Measurements from ENCODE around the gene PNPLA5.

DNA sequence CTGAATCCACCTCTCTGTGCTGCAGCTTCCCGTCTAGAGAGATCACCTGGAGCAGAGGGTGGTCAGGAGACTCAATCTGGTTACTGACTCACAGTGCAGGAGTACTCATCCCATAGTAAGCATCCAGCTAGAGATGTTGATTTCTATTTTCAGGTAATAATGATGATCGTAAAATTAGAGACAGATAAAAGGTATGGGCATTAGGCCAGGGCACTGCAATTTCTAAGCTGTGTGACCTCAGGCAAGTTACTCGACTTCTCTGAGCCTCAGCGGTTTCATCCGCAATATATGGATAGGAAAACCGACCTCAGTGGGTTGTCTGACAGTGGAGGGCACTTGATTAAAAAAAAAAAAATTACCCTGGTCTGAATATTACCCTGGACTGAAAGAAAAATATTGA, 49.6 kb upstream of the PNPLA5 start:
- TF ChIP-seq, protein P1, sequence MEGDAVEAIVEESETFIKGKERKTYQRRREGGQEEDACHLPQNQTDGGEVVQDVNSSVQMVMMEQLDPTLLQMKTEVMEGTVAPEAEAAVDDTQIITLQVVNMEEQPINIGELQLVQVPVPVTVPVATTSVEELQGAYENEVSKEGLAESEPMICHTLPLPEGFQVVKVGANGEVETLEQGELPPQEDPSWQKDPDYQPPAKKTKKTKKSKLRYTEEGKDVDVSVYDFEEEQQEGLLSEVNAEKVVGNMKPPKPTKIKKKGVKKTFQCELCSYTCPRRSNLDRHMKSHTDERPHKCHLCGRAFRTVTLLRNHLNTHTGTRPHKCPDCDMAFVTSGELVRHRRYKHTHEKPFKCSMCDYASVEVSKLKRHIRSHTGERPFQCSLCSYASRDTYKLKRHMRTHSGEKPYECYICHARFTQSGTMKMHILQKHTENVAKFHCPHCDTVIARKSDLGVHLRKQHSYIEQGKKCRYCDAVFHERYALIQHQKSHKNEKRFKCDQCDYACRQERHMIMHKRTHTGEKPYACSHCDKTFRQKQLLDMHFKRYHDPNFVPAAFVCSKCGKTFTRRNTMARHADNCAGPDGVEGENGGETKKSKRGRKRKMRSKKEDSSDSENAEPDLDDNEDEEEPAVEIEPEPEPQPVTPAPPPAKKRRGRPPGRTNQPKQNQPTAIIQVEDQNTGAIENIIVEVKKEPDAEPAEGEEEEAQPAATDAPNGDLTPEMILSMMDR (IDR thresholded peaks at IDR 0.05; ENCODE audit: borderline replicate concordance, extremely low read depth, low read length, poor library complexity, severe bottlenecking): no peak
- no peak for TF ChIP-seq EZH2 (IDR thresholded peaks at IDR 0.05; ENCODE audit: borderline replicate concordance, low read depth, low read length, severe bottlenecking)
